ENCODE results near the gene STIMATE.

DNA sequence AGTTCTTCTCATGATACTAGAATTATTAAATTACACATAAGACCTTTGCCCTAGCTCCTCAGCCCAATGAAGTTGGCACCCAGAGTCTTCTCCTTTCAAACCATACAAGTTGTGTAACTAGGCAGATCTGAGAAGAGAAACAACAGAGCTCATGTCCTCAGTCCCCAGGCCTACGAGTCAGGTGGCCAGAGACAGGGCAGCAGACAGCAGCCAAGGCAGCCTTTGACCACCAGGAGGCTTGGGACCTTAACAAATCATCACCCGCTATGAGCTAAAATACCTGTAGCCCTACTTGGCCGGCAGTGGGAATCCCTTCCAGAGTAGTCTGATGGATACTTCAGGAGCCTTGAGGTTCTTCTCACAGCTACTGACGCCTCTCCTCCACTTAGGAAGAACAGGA is 18.3 kb downstream of the STIMATE start:
- TF ChIP-seq, protein P1, sequence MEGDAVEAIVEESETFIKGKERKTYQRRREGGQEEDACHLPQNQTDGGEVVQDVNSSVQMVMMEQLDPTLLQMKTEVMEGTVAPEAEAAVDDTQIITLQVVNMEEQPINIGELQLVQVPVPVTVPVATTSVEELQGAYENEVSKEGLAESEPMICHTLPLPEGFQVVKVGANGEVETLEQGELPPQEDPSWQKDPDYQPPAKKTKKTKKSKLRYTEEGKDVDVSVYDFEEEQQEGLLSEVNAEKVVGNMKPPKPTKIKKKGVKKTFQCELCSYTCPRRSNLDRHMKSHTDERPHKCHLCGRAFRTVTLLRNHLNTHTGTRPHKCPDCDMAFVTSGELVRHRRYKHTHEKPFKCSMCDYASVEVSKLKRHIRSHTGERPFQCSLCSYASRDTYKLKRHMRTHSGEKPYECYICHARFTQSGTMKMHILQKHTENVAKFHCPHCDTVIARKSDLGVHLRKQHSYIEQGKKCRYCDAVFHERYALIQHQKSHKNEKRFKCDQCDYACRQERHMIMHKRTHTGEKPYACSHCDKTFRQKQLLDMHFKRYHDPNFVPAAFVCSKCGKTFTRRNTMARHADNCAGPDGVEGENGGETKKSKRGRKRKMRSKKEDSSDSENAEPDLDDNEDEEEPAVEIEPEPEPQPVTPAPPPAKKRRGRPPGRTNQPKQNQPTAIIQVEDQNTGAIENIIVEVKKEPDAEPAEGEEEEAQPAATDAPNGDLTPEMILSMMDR (IDR thresholded peaks at IDR 0.05), result no peak
- no peak for TF ChIP-seq POLR2AphosphoS5 (IDR thresholded peaks at IDR 0.05)
